ENCODE measurements around the gene DAB1. TPM values are rescaled to one million over a fixed set of nuclear protein-coding genes. Genes with fewer than 3 reads are reported as not detected.
A peak's percentile ranks its signal among the peaks of the same experiment; 100 is the strongest.

DAB1 gene
- total RNA-seq, 1 donor = 0.45 TPM

GRCh38 chr1:57118948-57119603 lies 304.8 kb downstream of the DAB1 start:
- no peak for TF ChIP-seq CTCF (IDR thresholded peaks at IDR 0.05; ENCODE audit: insufficient read depth, low read length)
- peak; percentile 21 for DNase-seq (ENCODE audit: low read depth)
- H3K4me3 ChIP-seq (ENCODE audit: low read depth, low read length) = no peak overlapping the region

- no peak for TF ChIP-seq CTCF (IDR thresholded peaks at IDR 0.05; ENCODE audit: insufficient read depth, low read length)
Observed at GRCh38 chr1:57117753-57118152, 306.1 kb downstream of the DAB1 start.

GRCh38 chr1:57116871-57117270 lies 307.0 kb downstream of the DAB1 start:
- H3K4me3 ChIP-seq (ENCODE audit: low read depth, low read length) = no peak overlapping the region
- TF ChIP-seq CTCF (IDR thresholded peaks at IDR 0.05; ENCODE audit: insufficient read depth, low read length) = no peak
- no peak for DNase-seq (ENCODE audit: low read depth)

More at GRCh38 chr1:57117753-57118152, 306.1 kb downstream of the DAB1 start:
- H3K4me3 ChIP-seq (ENCODE audit: low read depth, low read length) = no peak overlapping the region
- no peak for DNase-seq (ENCODE audit: low read depth)

GRCh38 chr1:57115030-57115614 lies 308.7 kb downstream of the DAB1 start:
- TF ChIP-seq CTCF (IDR thresholded peaks at IDR 0.05; ENCODE audit: insufficient read depth, low read length) = no peak
- DNase-seq (ENCODE audit: low read depth) = no peak
- no peak overlapping the region for H3K4me3 ChIP-seq (ENCODE audit: low read depth, low read length)

GRCh38 chr1:57112148-57112547 lies 311.7 kb downstream of the DAB1 start:
- no peak overlapping the region for H3K4me3 ChIP-seq (ENCODE audit: low read depth, low read length)
- no peak for TF ChIP-seq CTCF (IDR thresholded peaks at IDR 0.05; ENCODE audit: insufficient read depth, low read length)
- DNase-seq (ENCODE audit: low read depth) = no peak

GRCh38 chr1:57111175-57111574 lies 312.7 kb downstream of the DAB1 start:
- H3K4me3 ChIP-seq (ENCODE audit: low read depth, low read length) = no peak overlapping the region
- DNase-seq (ENCODE audit: low read depth) = no peak
- TF ChIP-seq CTCF (IDR thresholded peaks at IDR 0.05; ENCODE audit: insufficient read depth, low read length) = no peak

All from fibroblast of the aortic adventitia (primary cell).